Endothelial cell of umbilical vein (primary cell): ENCODE data around the gene ADAMTSL3. TPM values are rescaled to one million over a fixed set of nuclear protein-coding genes. Genes with fewer than 3 reads are reported as not detected.

Experiments used
- BruUV-seq: library from RNA; stranded (reverse); fragments of 400-500 nt; replicated peaks from 2 replicates; lab custom pipeline; 2021; lab: Mats Ljungman, UMichigan
- CTCF ChIA-PET: fragments of 300-600, 350-600 bp; sonication (Branson Sonifier 250); formaldehyde crosslinking; loops from one replicate; lab custom pipeline; 2021; ENCODE audit warnings: antibody characterized with exemption, inconsistent platforms; lab: Charles Lee
- POLR2A ChIA-PET: fragments of 300-600, 350-600 bp; sonication (Branson Sonifier 250); formaldehyde crosslinking; loops from one replicate; lab custom pipeline; 2021; ENCODE audit warnings: antibody characterized with exemption, inconsistent platforms; lab: Charles Lee
- DNase-seq: peaks from one replicate; pipeline ENCODE4 v3.0.0-alpha.2; 2011; ENCODE audit warnings: low read depth, low spot score
- FAIRE-seq: peaks from 2 replicates; lab custom pipeline; 2011; peaks lifted over from hg19 to GRCh38; lab: Jason Lieb, UNC
- H2AFZ ChIP-seq: 2 replicates; pipeline ENCODE4 v1.6.0; 2012; ENCODE audit warnings: low read depth, low read length, control low read depth, inconsistent platforms
- H3K27ac ChIP-seq: 2 replicates; pipeline ENCODE4 v1.5.1; 2011; ENCODE audit warnings: low read depth, mild to moderate bottlenecking, control low read depth, low read length, moderate library complexity; ENCODE audit not compliant: insufficient read depth
- H3K27me3 ChIP-seq, 2 experiments: 2 replicates each; pipeline versions ENCODE4 v1.6.0 to v1.6.1; 2011; ENCODE audit warnings: low read length in 2 of 2, mixed read lengths in 1 of 2; ENCODE audit not compliant: control insufficient read depth in 2 of 2, insufficient read depth in 2 of 2
- H3K36me3 ChIP-seq, 2 experiments: 2 replicates in 1 of 2; 3 replicates in 1 of 2; pipeline ENCODE4 v1.5.1; 2011; ENCODE audit warnings: low read length in 2 of 2, mild to moderate bottlenecking in 1 of 2, moderate library complexity in 1 of 2; ENCODE audit not compliant: control insufficient read depth in 2 of 2, insufficient read depth in 2 of 2; ENCODE audit errors: extremely low read depth in 1 of 2
- H3K4me1 ChIP-seq: 3 replicates; pipeline ENCODE4 v1.5.1; 2011; ENCODE audit warnings: mild to moderate bottlenecking, low read length; ENCODE audit not compliant: control insufficient read depth, insufficient read depth; ENCODE audit errors: extremely low read depth
- H3K4me2 ChIP-seq: 2 replicates; pipeline ENCODE4 v1.6.1; 2011; ENCODE audit warnings: low read length, control low read depth, mixed read lengths; ENCODE audit not compliant: insufficient read depth
- H3K4me3 ChIP-seq, 3 experiments: fragments of 200-600 bp in 1 of 3; sonication (generic), shearing (Covaris generic) in 1 of 3; replicated peaks in 1 of 3; 2 replicates each; pipeline ENCODE4 v1.5.1; 2011 to 2016; ENCODE audit warnings: control low read depth in 3 of 3, low read length in 3 of 3, mild to moderate bottlenecking in 2 of 3, inconsistent platforms in 1 of 3, low read depth in 1 of 3, moderate library complexity in 1 of 3; ENCODE audit not compliant: insufficient read depth in 1 of 3
- H3K79me2 ChIP-seq: 2 replicates; pipeline ENCODE4 v1.6.0; 2012; ENCODE audit warnings: low read length, inconsistent platforms; ENCODE audit not compliant: control insufficient read depth, insufficient read depth
- H3K9ac ChIP-seq: replicated peaks from 2 replicates; pipeline ENCODE3; 2011; ENCODE audit warnings: low read length, control low read depth; ENCODE audit not compliant: insufficient read depth; ENCODE audit errors: extremely low read depth
- H3K9me1 ChIP-seq: replicated peaks from 3 replicates; pipeline ENCODE4 v1.6.0; 2011; ENCODE audit warnings: mild to moderate bottlenecking, low read length; ENCODE audit not compliant: control insufficient read depth, insufficient read depth; ENCODE audit errors: extremely low read depth
- H3K9me3 ChIP-seq: replicated peaks from 2 replicates; pipeline ENCODE4 v1.5.1; 2012; ENCODE audit warnings: low read length, inconsistent platforms; ENCODE audit not compliant: control insufficient read depth, insufficient read depth
- H4K20me1 ChIP-seq: replicated peaks from 2 replicates; pipeline ENCODE3; 2011; ENCODE audit warnings: mild to moderate bottlenecking, low read length; ENCODE audit not compliant: control insufficient read depth, insufficient read depth; ENCODE audit errors: extremely low read depth
- EZH2 ChIP-seq: IDR thresholded peaks from 2 replicates; pipeline ENCODE4 v1.6.1; 2012; ENCODE audit warnings: borderline replicate concordance, low read depth, mild to moderate bottlenecking, moderate library complexity, low read length, inconsistent platforms; ENCODE audit not compliant: severe bottlenecking
- FOS ChIP-seq: IDR thresholded peaks from 2 replicates; pipeline ENCODE4 v1.6.1; 2011; ENCODE audit warnings: mild to moderate bottlenecking, low read length, moderate library complexity, borderline replicate concordance; ENCODE audit not compliant: insufficient read depth
- GATA2 ChIP-seq: IDR thresholded peaks from 2 replicates; pipeline ENCODE4 v1.7.0; 2011; ENCODE audit warnings: low read depth, mild to moderate bottlenecking, moderate library complexity, mixed read lengths, low read length; ENCODE audit not compliant: insufficient read length, insufficient read depth
- JUN ChIP-seq: IDR thresholded peaks from 2 replicates; pipeline ENCODE4 v1.6.1; 2011; ENCODE audit warnings: borderline replicate concordance, low read depth; ENCODE audit not compliant: insufficient read length, insufficient read depth
- MYC ChIP-seq: IDR thresholded peaks from one replicate; pipeline ENCODE4 v1.6.1; 2011; ENCODE audit warnings: mild to moderate bottlenecking, low read depth, low read length
- POLR2A ChIP-seq: IDR thresholded peaks from 2 replicates; pipeline ENCODE4 v1.6.1; 2012; ENCODE audit warnings: low read depth, mild to moderate bottlenecking, control low read depth, low read length
- POLR2AphosphoS5 ChIP-seq: IDR thresholded peaks from 2 replicates; pipeline ENCODE4 v1.6.1; 2012; ENCODE audit warnings: low read depth, mild to moderate bottlenecking, control low read depth, low read length, moderate library complexity; ENCODE audit not compliant: insufficient read depth
- dilution Hi-C: fragments of 300-500 bp; cut with MboI; formaldehyde crosslinking; loops from one replicate; pipeline ENCODE4 v1.15.0; 2019; ENCODE audit warnings: low sequenced_read_pairs; ENCODE audit not compliant: extremely low pct_ligation_motif_present
- intact Hi-C: fragments of 100-400 bp; cut with micrococcal nuclease; formaldehyde crosslinking; loops from one replicate; pipeline ENCODE4 v1.10.0; 2022
- polyA plus RNA-seq, 4 experiments: library from polyadenylated mRNA; depleted of rRNA in 3 of 4; stranded (reverse) in 3 of 4; unstranded in 1 of 4; fragments of >200 nt; gene quantifications; 2 replicates each; pipeline versions ENCODE4 v1.2.1 to v1.2.3, GENCODE V29; 2011 to 2012; ENCODE audit warnings: missing spikeins in 1 of 4
- total RNA-seq: library from RNA; stranded (reverse); gene quantifications from 2 replicates; pipeline ENCODE4 v1.2.3, GENCODE V29; 2021
- TF ChIP-seq, protein P1 (sequence below), 2 donors: IDR thresholded peaks; 1 replicate in 1 of 2; 2 replicates in 1 of 2; pipeline ENCODE4 v1.5.1; 2011; ENCODE audit warnings: low read length in 2 of 2, mild to moderate bottlenecking in 2 of 2, moderate library complexity in 2 of 2, control low read depth in 1 of 2, inconsistent platforms in 1 of 2, low read depth in 1 of 2; ENCODE audit not compliant: insufficient read depth in 1 of 2; ENCODE audit errors: extremely low read depth in 1 of 2
- TF ChIP-seq, protein P2 (sequence below): IDR thresholded peaks from 2 replicates; pipeline ENCODE4 v1.6.1; 2011; ENCODE audit not compliant: insufficient read depth, insufficient read length

ADAMTSL3 gene
- total and polyA plus RNA-seq, 2 donors (not counting 3 experiments of a cell fraction or from before 2014, with no cell fraction given): not detected

DNA sequence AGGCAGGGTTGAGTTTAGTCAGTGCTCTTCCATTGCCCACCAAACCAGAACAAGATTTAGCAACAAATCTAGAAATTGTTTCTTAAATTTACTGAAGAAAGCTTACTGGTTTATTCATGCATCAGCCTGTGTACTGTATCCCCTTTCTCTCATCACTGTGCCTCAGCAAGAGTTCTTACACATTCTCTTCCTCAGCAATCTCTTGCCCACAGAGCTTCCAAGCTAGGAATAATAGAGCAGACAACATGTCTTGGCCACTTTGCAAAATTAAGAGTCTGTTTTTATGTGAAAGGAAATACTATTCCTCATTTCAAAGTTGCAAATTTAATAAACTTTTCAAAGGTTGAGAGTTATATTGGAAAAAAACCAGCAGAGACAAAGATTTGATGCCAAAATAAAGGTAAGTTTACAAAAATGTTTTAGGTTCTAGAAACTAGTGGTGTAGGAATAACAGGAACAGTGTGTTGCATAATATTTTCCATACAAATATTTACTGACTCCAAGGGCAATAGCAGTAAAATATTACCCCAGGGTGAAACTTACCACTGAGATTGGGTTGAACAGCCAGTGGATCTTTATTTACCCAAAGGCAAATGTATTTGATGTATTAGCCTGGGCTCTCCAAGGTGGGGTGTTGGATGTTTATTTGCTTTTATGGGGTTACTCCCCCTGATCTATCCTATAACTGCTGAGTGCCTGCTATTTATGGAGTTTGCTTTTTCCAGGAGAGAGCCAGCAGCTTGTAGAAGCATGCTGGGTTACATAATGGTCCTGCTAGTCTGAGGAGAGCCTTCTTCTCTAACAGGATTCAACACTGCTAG, 276.7 kb downstream of the ADAMTSL3 start:
- Histone ChIP-seq H3K27ac (no peak overlapping the region), H3K9ac (no peak overlapping the region), H3K4me3 (no peak overlapping the region), H3K27me3 (no peaks in the 10 kb centered on the region), H3K79me2 (no peaks in the 10 kb centered on the region), H3K9me3 (no peaks in the 10 kb centered on the region), H3K4me1 (no peaks in the 10 kb centered on the region), H4K20me1 (no peaks in the 10 kb centered on the region), H3K4me2 (no peak overlapping the region), H3K36me3 (no peaks in the 10 kb centered on the region), H2AFZ (no peak overlapping the region), H3K9me1 (no peaks in the 10 kb centered on the region)
- no peak for DNase-seq
- intact Hi-C loops: no loop called here
- TF ChIP-seq POLR2A (no peak), POLR2AphosphoS5 (no peak), GATA2 (no peak), FOS (no peak), JUN (no peak), MYC (no peak), EZH2 (no peak)
- TF ChIP-seq, protein P1, sequence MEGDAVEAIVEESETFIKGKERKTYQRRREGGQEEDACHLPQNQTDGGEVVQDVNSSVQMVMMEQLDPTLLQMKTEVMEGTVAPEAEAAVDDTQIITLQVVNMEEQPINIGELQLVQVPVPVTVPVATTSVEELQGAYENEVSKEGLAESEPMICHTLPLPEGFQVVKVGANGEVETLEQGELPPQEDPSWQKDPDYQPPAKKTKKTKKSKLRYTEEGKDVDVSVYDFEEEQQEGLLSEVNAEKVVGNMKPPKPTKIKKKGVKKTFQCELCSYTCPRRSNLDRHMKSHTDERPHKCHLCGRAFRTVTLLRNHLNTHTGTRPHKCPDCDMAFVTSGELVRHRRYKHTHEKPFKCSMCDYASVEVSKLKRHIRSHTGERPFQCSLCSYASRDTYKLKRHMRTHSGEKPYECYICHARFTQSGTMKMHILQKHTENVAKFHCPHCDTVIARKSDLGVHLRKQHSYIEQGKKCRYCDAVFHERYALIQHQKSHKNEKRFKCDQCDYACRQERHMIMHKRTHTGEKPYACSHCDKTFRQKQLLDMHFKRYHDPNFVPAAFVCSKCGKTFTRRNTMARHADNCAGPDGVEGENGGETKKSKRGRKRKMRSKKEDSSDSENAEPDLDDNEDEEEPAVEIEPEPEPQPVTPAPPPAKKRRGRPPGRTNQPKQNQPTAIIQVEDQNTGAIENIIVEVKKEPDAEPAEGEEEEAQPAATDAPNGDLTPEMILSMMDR (IDR thresholded peaks at IDR 0.05; ENCODE audit: extremely low read depth in 1 of 2, insufficient read depth in 1 of 2, low read depth in 1 of 2, low read length in 2 of 2): no peak
- TF ChIP-seq, protein P2, sequence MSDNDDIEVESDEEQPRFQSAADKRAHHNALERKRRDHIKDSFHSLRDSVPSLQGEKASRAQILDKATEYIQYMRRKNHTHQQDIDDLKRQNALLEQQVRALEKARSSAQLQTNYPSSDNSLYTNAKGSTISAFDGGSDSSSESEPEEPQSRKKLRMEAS: no peak
- no peak for FAIRE-seq
- BruUV-seq: no TSS peak
- ChIA-PET CTCF (no interaction called here), POLR2A (no interaction called here)
- dilution Hi-C loops: no loop called here
